Neural progenitor cell (in vitro differentiated cells): ENCODE measurements around the gene TMEM178B.

Source experiments
- EZH2 ChIP-seq: fragments of 200-600 bp; sonication (generic); IDR thresholded peaks from 2 replicates; pipeline ENCODE4 v1.6.1; 2017; ENCODE audit warnings: antibody characterized with exemption, mild to moderate bottlenecking, moderate library complexity
- EZH2phosphoT487 ChIP-seq: fragments of 200-600 bp; sonication (generic); IDR thresholded peaks from 2 replicates; pipeline ENCODE4 v1.6.1; 2017; ENCODE audit warnings: antibody characterized with exemption
- TF ChIP-seq, protein P1 (sequence below): fragments of 200-600 bp; sonication (generic); IDR thresholded peaks from 2 replicates; pipeline ENCODE4 v1.5.1; 2017; ENCODE audit warnings: antibody characterized with exemption, mild to moderate bottlenecking

DNA sequence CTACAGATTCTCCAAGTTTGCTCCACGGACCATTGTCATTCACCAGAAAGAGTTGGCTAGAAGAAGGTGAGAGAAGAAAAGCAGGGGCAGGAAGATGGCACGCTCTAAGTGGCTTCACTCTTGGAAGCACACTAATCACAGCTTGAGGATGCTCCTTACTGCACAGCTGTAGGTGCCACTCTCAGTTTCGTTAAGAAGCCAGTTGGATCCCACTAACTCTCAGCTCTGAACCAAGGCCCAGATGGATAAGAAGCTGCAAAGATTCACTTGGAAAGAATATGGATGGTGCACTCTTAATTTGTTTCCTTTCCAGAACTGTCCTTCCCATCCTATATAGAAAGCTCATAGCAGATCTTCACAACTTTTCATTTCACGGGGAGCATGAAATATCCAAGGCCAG is 382.8 kb downstream of the TMEM178B start:
- TF ChIP-seq, protein P1, sequence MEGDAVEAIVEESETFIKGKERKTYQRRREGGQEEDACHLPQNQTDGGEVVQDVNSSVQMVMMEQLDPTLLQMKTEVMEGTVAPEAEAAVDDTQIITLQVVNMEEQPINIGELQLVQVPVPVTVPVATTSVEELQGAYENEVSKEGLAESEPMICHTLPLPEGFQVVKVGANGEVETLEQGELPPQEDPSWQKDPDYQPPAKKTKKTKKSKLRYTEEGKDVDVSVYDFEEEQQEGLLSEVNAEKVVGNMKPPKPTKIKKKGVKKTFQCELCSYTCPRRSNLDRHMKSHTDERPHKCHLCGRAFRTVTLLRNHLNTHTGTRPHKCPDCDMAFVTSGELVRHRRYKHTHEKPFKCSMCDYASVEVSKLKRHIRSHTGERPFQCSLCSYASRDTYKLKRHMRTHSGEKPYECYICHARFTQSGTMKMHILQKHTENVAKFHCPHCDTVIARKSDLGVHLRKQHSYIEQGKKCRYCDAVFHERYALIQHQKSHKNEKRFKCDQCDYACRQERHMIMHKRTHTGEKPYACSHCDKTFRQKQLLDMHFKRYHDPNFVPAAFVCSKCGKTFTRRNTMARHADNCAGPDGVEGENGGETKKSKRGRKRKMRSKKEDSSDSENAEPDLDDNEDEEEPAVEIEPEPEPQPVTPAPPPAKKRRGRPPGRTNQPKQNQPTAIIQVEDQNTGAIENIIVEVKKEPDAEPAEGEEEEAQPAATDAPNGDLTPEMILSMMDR, result no peak
- TF ChIP-seq EZH2phosphoT487 (no peak), EZH2 (no peak)
